Mesendoderm (in vitro differentiated cells): ENCODE measurements around the gene MACROD1.

ENCODE experiments used
- DNase-seq: peaks from one replicate; pipeline ENCODE4 v3.0.0; 2013
- H2AK5ac ChIP-seq: 2 replicates; pipeline ENCODE4 v1.6.1; 2013; ENCODE audit warnings: low read length, inconsistent platforms
- H2BK120ac ChIP-seq: 2 replicates; pipeline ENCODE4 v1.6.1; 2013; ENCODE audit warnings: low read depth, mild to moderate bottlenecking, low read length, moderate library complexity, mixed read lengths
- H2BK15ac ChIP-seq: replicated peaks from 2 replicates; pipeline ENCODE4 v1.6.1; 2013; ENCODE audit warnings: low read depth, mild to moderate bottlenecking, moderate library complexity
- H2BK5ac ChIP-seq: 2 replicates; pipeline ENCODE4 v1.6.1; 2013; ENCODE audit warnings: low read length, inconsistent platforms
- H3K18ac ChIP-seq: 2 replicates; pipeline ENCODE4 v1.6.1; 2013; ENCODE audit warnings: mild to moderate bottlenecking, low read length, mixed read lengths
- H3K23ac ChIP-seq: one replicate; pipeline ENCODE4 v1.6.1; 2013; ENCODE audit warnings: low read length
- H3K27ac ChIP-seq: 2 replicates; pipeline ENCODE4 v1.5.1; 2013; ENCODE audit warnings: low read depth, mild to moderate bottlenecking, inconsistent platforms, low read length, moderate library complexity
- H3K27me3 ChIP-seq: 2 replicates; pipeline ENCODE4 v1.6.1; 2013; ENCODE audit warnings: low read length, control low read depth, mild to moderate bottlenecking, inconsistent platforms; ENCODE audit not compliant: insufficient read depth, poor library complexity
- H3K36me3 ChIP-seq: 2 replicates; pipeline ENCODE4 v1.6.1; 2013; ENCODE audit warnings: low read length, inconsistent platforms; ENCODE audit not compliant: control insufficient read depth, insufficient read depth
- H3K4ac ChIP-seq: one replicate; pipeline ENCODE4 v1.6.1; 2013; ENCODE audit warnings: low read depth, mild to moderate bottlenecking, low read length, moderate library complexity
- H3K4me1 ChIP-seq: 2 replicates; pipeline ENCODE4 v1.6.1; 2013; ENCODE audit warnings: low read depth, low read length, inconsistent platforms; ENCODE audit not compliant: control insufficient read depth
- H3K4me2 ChIP-seq: 2 replicates; pipeline ENCODE4 v1.6.1; 2013; ENCODE audit warnings: low read length
- H3K4me3 ChIP-seq: 2 replicates; pipeline ENCODE4 v1.5.1; 2013; ENCODE audit warnings: mild to moderate bottlenecking, low read length
- H3K56ac ChIP-seq: one replicate; pipeline ENCODE4 v1.6.1; 2013; ENCODE audit warnings: low read length
- H3K79me1 ChIP-seq: 2 replicates; pipeline ENCODE4 v1.6.1; 2013; ENCODE audit warnings: low read length, inconsistent platforms
- H3K79me2 ChIP-seq: 2 replicates; pipeline ENCODE4 v1.6.1; 2013; ENCODE audit warnings: mild to moderate bottlenecking, low read length; ENCODE audit not compliant: control insufficient read depth, insufficient read depth
- H3K9ac ChIP-seq: 2 replicates; pipeline ENCODE4 v1.6.1; 2013; ENCODE audit warnings: low read length, inconsistent platforms
- H4K5ac ChIP-seq: one replicate; pipeline ENCODE4 v1.6.1; 2013; ENCODE audit warnings: low read length
- H4K8ac ChIP-seq: one replicate; pipeline ENCODE4 v1.6.1; 2013; ENCODE audit warnings: low read depth, mild to moderate bottlenecking, control low read depth, low read length, moderate library complexity
- WGBS: extraction: QIAGEN DNeasy Blood & Tissue Kit; methylation state at CpG from one replicate; pipeline ENCODE4 v1.1.7; 2013; ENCODE audit warnings: low lambda C conversion rate, missing lambda C conversion rate; ENCODE audit not compliant: insufficient coverage; ENCODE audit errors: extremely low coverage; 5-methylcytosine and 5-hydroxymethylcytosine counted together

MACROD1 gene

GRCh38 chr11:64131683-64132190, 34.2 kb downstream of the MACROD1 start:
- no peak overlapping the region for H3K4me3 ChIP-seq

GRCh38 chr11:64130618-64131017, 35.3 kb downstream of the MACROD1 start:
- H3K27me3 ChIP-seq = no peaks in the 10 kb centered on the region
- H2BK120ac ChIP-seq = no peak overlapping the region
- H3K79me2 ChIP-seq = no peaks in the 10 kb centered on the region
- H3K36me3 ChIP-seq = no peaks in the 10 kb centered on the region
- no peak overlapping the region for H3K4me3 ChIP-seq
- H4K5ac ChIP-seq = no peak overlapping the region
- H3K23ac ChIP-seq = no peak overlapping the region
- H3K4me1 ChIP-seq = no peaks in the 10 kb centered on the region
- no CpG with 5 or more reads among the region's 13 CpGs for WGBS
- no peak overlapping the region for H2BK15ac ChIP-seq
- no peak overlapping the region for H2AK5ac ChIP-seq
- no peak overlapping the region for H3K4me2 ChIP-seq
- no peak overlapping the region for H2BK5ac ChIP-seq
- no peaks in the 10 kb centered on the region for H3K79me1 ChIP-seq
- no peak overlapping the region for H3K4ac ChIP-seq
- no peak for DNase-seq
- H3K27ac ChIP-seq = no peak overlapping the region
- no peak overlapping the region for H3K9ac ChIP-seq
- H3K56ac ChIP-seq = no peak overlapping the region
- no peak overlapping the region for H3K18ac ChIP-seq
- no peak overlapping the region for H4K8ac ChIP-seq

More at GRCh38 chr11:64131683-64132190, 34.2 kb downstream of the MACROD1 start:
- Histone ChIP-seq H3K4me1 (no peaks in the 10 kb centered on the region), H3K4ac (no peak overlapping the region), H3K79me1 (no peaks in the 10 kb centered on the region), H2BK5ac (no peak overlapping the region), H3K27me3 (no peaks in the 10 kb centered on the region), H2AK5ac (no peak overlapping the region), H2BK15ac (no peak overlapping the region), H3K36me3 (no peaks in the 10 kb centered on the region), H4K5ac (no peak overlapping the region), H3K27ac (no peak overlapping the region), H3K9ac (no peak overlapping the region), H2BK120ac (no peak overlapping the region), H3K23ac (no peak overlapping the region), H3K56ac (no peak overlapping the region), H4K8ac (no peak overlapping the region), H3K18ac (no peak overlapping the region), H3K79me2 (no peaks in the 10 kb centered on the region), H3K4me2 (no peak overlapping the region)
- no CpG with 5 or more reads among the region's 9 CpGs for WGBS
- peak; percentile 21 for DNase-seq

- Histone ChIP-seq H2BK15ac (no peak overlapping the region), H4K5ac (no peak overlapping the region), H2BK120ac (no peak overlapping the region), H4K8ac (no peak overlapping the region), H3K4me3 (no peak overlapping the region), H2AK5ac (no peak overlapping the region), H3K4ac (no peak overlapping the region), H3K79me2 (no peaks in the 10 kb centered on the region), H2BK5ac (no peak overlapping the region), H3K18ac (no peak overlapping the region), H3K4me1 (no peaks in the 10 kb centered on the region), H3K4me2 (no peak overlapping the region), H3K27me3 (no peaks in the 10 kb centered on the region), H3K79me1 (no peaks in the 10 kb centered on the region), H3K56ac (peak overlapping the region; percentile 34), H3K9ac (no peak overlapping the region), H3K36me3 (no peaks in the 10 kb centered on the region), H3K23ac (no peak overlapping the region), H3K27ac (no peak overlapping the region)
- no CpG with 5 or more reads among the region's 8 CpGs for WGBS
- DNase-seq = no peak
Measured at GRCh38 chr11:64129403-64129802, 36.5 kb downstream of the MACROD1 start.

- no peaks in the 10 kb centered on the region for H3K36me3 ChIP-seq
- H3K4me3 ChIP-seq = no peak overlapping the region
- no peak overlapping the region for H2BK120ac ChIP-seq
- H3K18ac ChIP-seq = no peak overlapping the region
- no peak overlapping the region for H3K27ac ChIP-seq
- H3K4me2 ChIP-seq = no peak overlapping the region
- no peak overlapping the region for H4K8ac ChIP-seq
- no peak overlapping the region for H4K5ac ChIP-seq
- no peak overlapping the region for H2BK15ac ChIP-seq
- no peak overlapping the region for H2AK5ac ChIP-seq
- H3K9ac ChIP-seq = no peak overlapping the region
- H3K4ac ChIP-seq = no peak overlapping the region
- no peak overlapping the region for H3K23ac ChIP-seq
- H2BK5ac ChIP-seq = no peak overlapping the region
- no peak overlapping the region for H3K56ac ChIP-seq
- no peaks in the 10 kb centered on the region for H3K79me2 ChIP-seq
- no peaks in the 10 kb centered on the region for H3K79me1 ChIP-seq
- no peak for DNase-seq
- no CpG with 5 or more reads among the region's 15 CpGs for WGBS
- no peaks in the 10 kb centered on the region for H3K4me1 ChIP-seq
- H3K27me3 ChIP-seq = no peaks in the 10 kb centered on the region
Measured at GRCh38 chr11:64128255-64129006, 37.5 kb downstream of the MACROD1 start.

GRCh38 chr11:64127267-64128072, 38.4 kb downstream of the MACROD1 start:
- H3K4ac ChIP-seq = no peak overlapping the region
- no peak overlapping the region for H3K27ac ChIP-seq
- H2BK15ac ChIP-seq = no peak overlapping the region
- no peaks in the 10 kb centered on the region for H3K36me3 ChIP-seq
- H3K79me2 ChIP-seq = no peaks in the 10 kb centered on the region
- H3K79me1 ChIP-seq = no peaks in the 10 kb centered on the region
- H3K56ac ChIP-seq = no peak overlapping the region
- no CpG with 5 or more reads among the region's 24 CpGs for WGBS
- peak; percentile 37 for DNase-seq
- H3K9ac ChIP-seq = no peak overlapping the region
- H2BK5ac ChIP-seq = no peak overlapping the region
- H3K4me2 ChIP-seq = no peak overlapping the region
- H4K8ac ChIP-seq = no peak overlapping the region
- H2AK5ac ChIP-seq = no peak overlapping the region
- H2BK120ac ChIP-seq = no peak overlapping the region
- H3K4me1 ChIP-seq = no peaks in the 10 kb centered on the region
- no peaks in the 10 kb centered on the region for H3K27me3 ChIP-seq
- H3K18ac ChIP-seq = no peak overlapping the region
- H3K23ac ChIP-seq = no peak overlapping the region
- H3K4me3 ChIP-seq = no peak overlapping the region
- no peak overlapping the region for H4K5ac ChIP-seq
